PC-3 (cell line): Measurements from ENCODE around the gene APOC1. TPM values are rescaled to one million over a fixed set of nuclear protein-coding genes. Genes with fewer than 3 reads are reported as not detected.

ENCODE experiments used
- ATAC-seq: fragments of 200-7000 bp; cut with Tn5 transposase; 2 replicates; pipeline ENCODE4 v1.9.1; 2020; ENCODE audit warnings: mild to moderate bottlenecking, moderate library complexity
- BruUV-seq: library from RNA; stranded (reverse); fragments of 400-500 nt; replicated peaks from 2 replicates; lab custom pipeline; 2021; lab: Mats Ljungman, UMichigan
- CTCF ChIA-PET: fragments of 300-600 bp; sonication (Branson Sonifier 250); formaldehyde crosslinking; loops from one replicate; lab custom pipeline; 2022; ENCODE audit warnings: antibody characterized with exemption; lab: Charles Lee
- POLR2A ChIA-PET: fragments of 300-600 bp; sonication (Branson Sonifier 250); formaldehyde crosslinking; loops from one replicate; lab custom pipeline; 2022; ENCODE audit warnings: antibody characterized with exemption; ENCODE audit not compliant: unreplicated experiment; lab: Charles Lee
- DNase-seq: peaks from one replicate; pipeline ENCODE4 v3.0.0-alpha.2; 2015
- H2AFZ ChIP-seq: fragments of 300-600 bp; sonication (generic); 2 replicates; pipeline ENCODE4 v1.6.0; 2016; ENCODE audit warnings: antibody characterized with exemption, low read length
- H3F3A ChIP-seq: fragments of 300-600 bp; sonication (generic); one replicate; pipeline ENCODE4 v1.6.0; 2017; ENCODE audit warnings: antibody characterized with exemption, low read length, control low read depth, mild to moderate bottlenecking; ENCODE audit not compliant: unreplicated experiment
- H3K27ac ChIP-seq: fragments of 300-600 bp; sonication (generic); 2 replicates; pipeline ENCODE4 v1.5.1; 2016; ENCODE audit warnings: mild to moderate bottlenecking, low read length
- H3K27me3 ChIP-seq: fragments of 300-600 bp; sonication (generic); 2 replicates; pipeline ENCODE4 v1.6.1; 2016; ENCODE audit warnings: low read length, mixed read lengths
- H3K36me3 ChIP-seq: fragments of 300-600 bp; sonication (generic); 2 replicates; pipeline ENCODE4 v1.6.1; 2016; ENCODE audit warnings: low read depth, mixed run types, low read length, mixed read lengths
- H3K4me1 ChIP-seq: fragments of 300-600 bp; sonication (generic); 2 replicates; pipeline ENCODE4 v1.5.1; 2016; ENCODE audit warnings: low read length; ENCODE audit not compliant: insufficient read depth
- H3K4me2 ChIP-seq: fragments of 300-600 bp; sonication (generic); 2 replicates; pipeline ENCODE4 v1.6.0; 2016; ENCODE audit warnings: low read length
- H3K4me3 ChIP-seq: fragments of 300-600 bp; sonication (generic); 2 replicates; pipeline ENCODE4 v1.5.1; 2016; ENCODE audit warnings: mild to moderate bottlenecking, low read length, mixed read lengths
- H3K79me2 ChIP-seq: fragments of 300-600 bp; sonication (generic); 2 replicates; pipeline ENCODE4 v1.6.1; 2017; ENCODE audit warnings: low read length, mixed read lengths
- H3K9ac ChIP-seq: fragments of 300-600 bp; sonication (generic); 2 replicates; pipeline ENCODE4 v1.6.0; 2016; ENCODE audit warnings: mild to moderate bottlenecking, low read length
- H3K9me2 ChIP-seq: fragments of 300-600 bp; sonication (generic); replicated peaks from 2 replicates; pipeline ENCODE4 v1.6.1; 2016; ENCODE audit warnings: mixed run types, low read length, mixed read lengths
- H3K9me3 ChIP-seq: fragments of 300-600 bp; sonication (generic); 2 replicates; pipeline ENCODE4 v1.6.1; 2016; ENCODE audit warnings: low read length, mixed read lengths
- H4K20me1 ChIP-seq: fragments of 300-600 bp; sonication (generic); 2 replicates; pipeline ENCODE4 v1.6.1; 2016; ENCODE audit warnings: low read length, mixed read lengths
- EZH2 ChIP-seq: fragments of 300-600 bp; sonication (generic); IDR thresholded peaks from one replicate; pipeline ENCODE4 v1.6.1; 2017; ENCODE audit warnings: antibody characterized with exemption, mild to moderate bottlenecking, low read length; ENCODE audit not compliant: unreplicated experiment
- EZH2phosphoT487 ChIP-seq: fragments of 300-600 bp; sonication (generic); IDR thresholded peaks from 2 replicates; pipeline ENCODE4 v1.6.1; 2018; ENCODE audit warnings: mild to moderate bottlenecking, antibody characterized with exemption, low read length, borderline replicate concordance
- intact Hi-C: fragments of 100-400 bp; cut with micrococcal nuclease; formaldehyde crosslinking; loops from 2 replicates; pipeline ENCODE4 v1.9.0; 2023
- total RNA-seq: library from RNA; depleted of rRNA; stranded (reverse); fragments of >200 nt; gene quantifications from 2 replicates; pipeline ENCODE4 v1.2.3, GENCODE V29; 2014
- TF ChIP-seq, protein P1 (sequence below): fragments of 300-600 bp; sonication (generic); conservative IDR thresholded peaks from 2 replicates; pipeline ENCODE4 v1.5.1; 2017; ENCODE audit warnings: antibody characterized with exemption, low read depth, mild to moderate bottlenecking, low read length

APOC1 gene
- total RNA-seq, 1 experiment from 2014 or later = 3.3 TPM

DNA sequence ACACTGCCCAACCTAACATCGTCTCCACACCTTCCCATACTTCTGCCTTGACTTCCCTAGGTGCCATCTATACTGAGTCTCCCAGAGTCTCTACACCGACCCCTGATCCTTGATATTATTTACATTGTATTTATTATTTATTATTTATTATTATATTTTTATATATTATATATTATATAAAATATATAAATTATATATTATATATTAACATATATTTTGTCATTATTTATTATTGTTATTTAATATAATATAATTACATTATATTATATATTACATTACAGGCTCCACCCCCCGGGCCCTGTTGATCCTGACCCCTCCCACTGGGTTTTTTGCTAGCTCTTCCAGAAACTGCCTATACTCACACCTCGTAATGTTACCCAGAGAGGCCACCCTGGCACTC, 41.7 kb upstream of the APOC1 start:
- Histone ChIP-seq H3K4me2 (no peak overlapping the region), H3K36me3 (peaks cover 7% of the 10 kb centered on the region), H3K9ac (no peak overlapping the region), H4K20me1 (no peaks in the 10 kb centered on the region), H2AFZ (no peak overlapping the region), H3F3A (no peaks in the 10 kb centered on the region), H3K27me3 (no peaks in the 10 kb centered on the region), H3K9me2 (no peaks in the 10 kb centered on the region), H3K9me3 (no peaks in the 10 kb centered on the region), H3K79me2 (no peaks in the 10 kb centered on the region), H3K4me3 (no peak overlapping the region), H3K27ac (no peak overlapping the region), H3K4me1 (peaks cover 14% of the 10 kb centered on the region)
- ATAC-seq = no peak
- POLR2A ChIA-PET = no interaction called here
- CTCF ChIA-PET = no interaction called here
- intact Hi-C loops = no loop called here
- DNase-seq = no peak
- no peak for TF ChIP-seq EZH2phosphoT487
- TF ChIP-seq, protein P1, sequence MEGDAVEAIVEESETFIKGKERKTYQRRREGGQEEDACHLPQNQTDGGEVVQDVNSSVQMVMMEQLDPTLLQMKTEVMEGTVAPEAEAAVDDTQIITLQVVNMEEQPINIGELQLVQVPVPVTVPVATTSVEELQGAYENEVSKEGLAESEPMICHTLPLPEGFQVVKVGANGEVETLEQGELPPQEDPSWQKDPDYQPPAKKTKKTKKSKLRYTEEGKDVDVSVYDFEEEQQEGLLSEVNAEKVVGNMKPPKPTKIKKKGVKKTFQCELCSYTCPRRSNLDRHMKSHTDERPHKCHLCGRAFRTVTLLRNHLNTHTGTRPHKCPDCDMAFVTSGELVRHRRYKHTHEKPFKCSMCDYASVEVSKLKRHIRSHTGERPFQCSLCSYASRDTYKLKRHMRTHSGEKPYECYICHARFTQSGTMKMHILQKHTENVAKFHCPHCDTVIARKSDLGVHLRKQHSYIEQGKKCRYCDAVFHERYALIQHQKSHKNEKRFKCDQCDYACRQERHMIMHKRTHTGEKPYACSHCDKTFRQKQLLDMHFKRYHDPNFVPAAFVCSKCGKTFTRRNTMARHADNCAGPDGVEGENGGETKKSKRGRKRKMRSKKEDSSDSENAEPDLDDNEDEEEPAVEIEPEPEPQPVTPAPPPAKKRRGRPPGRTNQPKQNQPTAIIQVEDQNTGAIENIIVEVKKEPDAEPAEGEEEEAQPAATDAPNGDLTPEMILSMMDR = no peak
- BruUV-seq = no TSS peak

DNA sequence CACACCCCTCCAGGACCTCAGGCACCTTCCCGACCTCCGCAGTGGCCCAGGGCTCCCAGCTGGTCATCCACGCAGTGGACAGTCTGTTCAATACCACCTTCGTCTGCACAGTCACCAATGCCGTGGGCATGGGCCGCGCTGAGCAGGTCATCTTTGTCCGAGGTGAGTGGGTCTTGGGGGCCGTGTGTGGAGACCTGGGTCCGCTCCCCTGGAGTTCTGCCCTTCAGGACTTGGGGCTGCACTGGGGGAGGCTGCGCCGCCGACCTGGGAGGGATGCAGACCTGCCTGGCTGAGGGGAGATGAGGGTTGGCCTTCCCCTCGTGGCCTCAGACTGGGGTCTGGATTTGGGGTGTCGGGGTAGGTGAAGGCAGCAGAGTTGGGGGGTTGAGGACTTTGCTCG, 40.1 kb upstream of the APOC1 start:
- POLR2A ChIA-PET = no interaction called here
- no TSS peak for BruUV-seq
- CTCF ChIA-PET = no interaction called here
- Histone ChIP-seq H3K4me2 (no peak overlapping the region), H3K79me2 (no peaks in the 10 kb centered on the region), H3K4me1 (peaks cover 14% of the 10 kb centered on the region), H3K27me3 (no peaks in the 10 kb centered on the region), H3K27ac (no peak overlapping the region), H3K9me3 (no peaks in the 10 kb centered on the region), H3K36me3 (peaks cover 7% of the 10 kb centered on the region), H3F3A (no peaks in the 10 kb centered on the region), H3K9me2 (no peaks in the 10 kb centered on the region), H2AFZ (no peak overlapping the region), H3K9ac (no peak overlapping the region), H4K20me1 (no peaks in the 10 kb centered on the region), H3K4me3 (no peak overlapping the region)
- DNase-seq (no peak), ATAC-seq (no peak)
- intact Hi-C loops = no loop called here
- TF ChIP-seq, protein P1 = no peak
- TF ChIP-seq EZH2 = no peak
- TF ChIP-seq EZH2phosphoT487 = no peak

DNA sequence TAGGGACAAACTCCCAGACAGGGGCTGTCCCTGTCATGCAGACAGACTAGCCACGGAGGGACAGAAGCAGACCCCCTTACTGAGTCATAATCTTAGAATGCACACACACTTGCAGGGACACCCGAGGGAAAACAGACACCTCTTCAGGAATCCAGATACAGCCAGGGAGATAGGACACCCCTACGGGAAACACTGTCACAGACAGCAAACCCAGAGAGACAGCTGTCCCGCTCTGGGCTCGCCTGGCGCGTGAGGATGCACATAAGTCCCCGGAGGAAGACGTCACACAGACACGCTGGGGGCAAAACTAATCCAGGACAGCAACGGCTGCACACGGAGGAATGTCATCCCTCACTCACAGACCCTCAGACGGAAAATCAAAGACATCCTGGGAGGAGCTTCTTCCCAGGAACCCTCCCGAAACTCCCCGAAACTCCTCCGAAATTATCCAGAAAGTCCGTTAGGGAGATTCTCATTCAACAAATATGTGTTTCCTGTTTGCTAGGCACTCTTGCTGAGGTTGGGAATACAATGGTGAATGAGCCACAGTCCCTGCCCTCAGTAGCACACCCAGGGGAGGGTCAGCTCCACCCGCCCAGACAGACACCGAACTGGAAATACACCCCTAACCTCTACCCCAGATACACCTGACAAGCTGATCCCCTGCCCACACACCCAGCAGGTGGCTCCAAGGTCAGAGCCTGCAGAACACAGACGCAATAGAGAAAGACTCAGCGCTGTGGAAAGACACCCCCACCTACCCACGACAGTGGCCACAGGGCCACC, 38.5 kb upstream of the APOC1 start:
- no peaks in the 10 kb centered on the region for H3K9me3 ChIP-seq
- intact Hi-C loops = no loop called here
- H3K79me2 ChIP-seq = no peaks in the 10 kb centered on the region
- TF ChIP-seq EZH2phosphoT487 = no peak
- TF ChIP-seq, protein P1 = no peak
- no peaks in the 10 kb centered on the region for H3F3A ChIP-seq
- CTCF ChIA-PET = no interaction called here
- H4K20me1 ChIP-seq = no peaks in the 10 kb centered on the region
- H3K9ac ChIP-seq = no peak overlapping the region
- H3K4me2 ChIP-seq = peak overlapping the region; percentile 38
- DNase-seq (peak; percentile 59), ATAC-seq (peak; percentile 86)
- H3K4me3 ChIP-seq = peak overlapping the region; percentile 22
- peaks cover 14% of the 10 kb centered on the region for H3K4me1 ChIP-seq
- H3K36me3 ChIP-seq = peaks cover 7% of the 10 kb centered on the region
- peak overlapping the region; percentile 47 for H3K27ac ChIP-seq
- no peaks in the 10 kb centered on the region for H3K27me3 ChIP-seq
- BruUV-seq = no TSS peak
- no peak overlapping the region for H2AFZ ChIP-seq
- POLR2A ChIA-PET = interaction anchor here (0.6 kb wide), 1 partner anchor 30 kb away, joined by 3 read pairs; the partner anchor contains the start of gene NECTIN2
- H3K9me2 ChIP-seq = no peaks in the 10 kb centered on the region
